Measurements from ENCODE around the gene CUL3. TPM values are rescaled to one million over a fixed set of nuclear protein-coding genes. Genes with fewer than 3 reads are reported as not detected.

CUL3 gene
- total and polyA plus RNA-seq, 5 donors, result 61.2 to 72.4 (median 65.3) TPM

DNA sequence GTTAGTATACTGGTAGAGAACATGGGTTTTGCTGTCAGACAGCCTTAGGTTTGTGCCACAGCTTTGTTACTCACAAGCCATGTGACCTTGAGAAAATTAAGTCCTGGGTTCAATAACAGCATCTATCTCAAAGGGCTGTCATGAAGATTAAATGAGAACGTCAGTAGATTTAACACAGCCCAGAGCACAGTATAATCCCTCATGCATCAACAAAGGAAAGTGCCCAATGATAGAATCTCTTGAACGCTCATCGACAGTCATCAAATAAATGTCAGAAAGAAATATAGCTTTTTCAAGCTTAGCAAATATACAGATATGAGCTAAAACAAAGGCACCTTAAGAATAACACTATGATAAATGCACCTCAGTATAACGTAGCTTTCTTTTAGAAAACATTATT is 22.3 kb downstream of the CUL3 start:
- no peak for ATAC-seq
- WGBS, result 81% methylated on average over 4 of the region's 4 CpGs

DNA sequence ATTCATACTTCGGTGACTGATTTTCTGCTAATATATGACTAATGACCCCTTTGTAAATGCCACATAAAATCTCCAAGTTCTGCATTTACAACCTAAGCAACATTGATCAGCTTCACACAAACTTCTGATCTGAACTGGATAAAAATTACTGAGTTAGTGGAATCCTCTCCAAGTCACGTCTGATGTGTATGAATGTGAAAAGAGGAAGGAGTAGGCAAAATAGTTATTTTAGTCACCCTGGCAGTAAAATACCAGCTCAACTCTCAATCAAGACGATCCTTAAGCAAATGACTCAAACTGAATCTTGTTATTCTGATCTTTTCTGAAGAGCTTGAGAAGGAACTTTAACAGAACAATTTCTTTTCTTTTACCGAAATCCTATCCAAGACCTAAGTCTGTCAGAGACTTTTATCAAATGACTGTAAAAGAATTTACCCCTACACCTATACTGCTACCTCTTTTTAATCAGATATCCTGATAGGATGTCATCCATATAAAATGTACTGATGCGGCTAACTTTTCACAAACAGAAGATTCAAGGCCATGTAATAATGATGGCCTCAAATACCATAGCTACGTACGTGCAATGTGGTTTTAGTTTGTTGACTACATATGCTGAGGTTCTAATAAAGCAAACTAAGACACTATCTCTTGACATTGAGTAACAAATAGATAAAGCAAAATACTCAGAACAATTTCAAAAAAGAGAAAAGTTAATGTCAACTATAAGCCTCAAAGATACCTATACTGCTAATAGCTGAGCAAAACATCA is 23.7 kb downstream of the CUL3 start:
- no peaks in the 10 kb centered on the region for H3K27me3 ChIP-seq (ENCODE audit: control insufficient read depth, insufficient read depth)
- no peak overlapping the region for H3K27ac ChIP-seq (ENCODE audit: low read length)
- intact Hi-C loops (cut with DNase I), result no loop called here
- H3K4me1 ChIP-seq (ENCODE audit: control insufficient read depth, insufficient read depth, low read length), result peaks cover 12% of the 10 kb centered on the region
- ATAC-seq, result no peak
- H3K9me3 ChIP-seq (ENCODE audit: control insufficient read depth, low read length), result no peaks in the 10 kb centered on the region
- WGBS, result 79% methylated on average over 7 of the region's 7 CpGs
- no peak for DNase-seq
- no peak overlapping the region for H3K4me3 ChIP-seq (ENCODE audit: low read length)

More for the DNA sequence above, 22.3 kb downstream of the CUL3 start:
- H3K27ac ChIP-seq (ENCODE audit: low read length), result no peak overlapping the region
- no peaks in the 10 kb centered on the region for H3K27me3 ChIP-seq (ENCODE audit: control insufficient read depth, insufficient read depth)
- no peaks in the 10 kb centered on the region for H3K9me3 ChIP-seq (ENCODE audit: control insufficient read depth, low read length)
- H3K4me3 ChIP-seq (ENCODE audit: low read length), result no peak overlapping the region
- intact Hi-C loops (cut with DNase I), result no loop called here
- DNase-seq, result no peak
- H3K4me1 ChIP-seq (ENCODE audit: control insufficient read depth, insufficient read depth, low read length), result peaks cover 12% of the 10 kb centered on the region

DNA sequence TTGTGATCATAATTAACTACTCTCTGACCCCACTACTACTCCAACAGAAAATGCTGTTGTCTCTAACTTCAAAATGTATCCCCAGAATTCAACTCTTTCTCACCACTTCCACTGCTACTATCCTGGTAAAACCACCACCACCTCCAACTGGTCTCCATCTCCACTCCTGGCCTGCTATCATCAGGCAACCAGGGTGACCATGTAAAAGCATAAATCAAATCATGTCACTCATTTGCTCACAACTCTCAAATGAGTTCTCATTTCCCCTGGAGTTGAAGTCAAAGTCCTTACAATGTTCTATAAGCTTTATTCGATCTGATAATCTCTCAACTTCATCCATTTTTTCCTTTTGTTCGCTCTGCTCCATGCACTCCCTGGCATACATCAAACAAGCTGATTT is 24.6 kb downstream of the CUL3 start:
- ATAC-seq, result no peak
- no peaks in the 10 kb centered on the region for H3K9me3 ChIP-seq (ENCODE audit: control insufficient read depth, low read length)
- intact Hi-C loops (cut with DNase I), result no loop called here
- H3K27ac ChIP-seq (ENCODE audit: low read length), result no peak overlapping the region
- no peak overlapping the region for H3K4me3 ChIP-seq (ENCODE audit: low read length)
- WGBS, result 94% methylated on average over 2 of the region's 2 CpGs
- no peaks in the 10 kb centered on the region for H3K27me3 ChIP-seq (ENCODE audit: control insufficient read depth, insufficient read depth)
- no peak for DNase-seq
- H3K4me1 ChIP-seq (ENCODE audit: control insufficient read depth, insufficient read depth, low read length), result peaks cover 12% of the 10 kb centered on the region

- Histone ChIP-seq H3K27me3 (ENCODE audit: control insufficient read depth, insufficient read depth) (no peaks in the 10 kb centered on the region), H3K27ac (ENCODE audit: low read length) (no peak overlapping the region), H3K9me3 (ENCODE audit: control insufficient read depth, low read length) (no peaks in the 10 kb centered on the region), H3K4me1 (ENCODE audit: control insufficient read depth, insufficient read depth, low read length) (peaks cover 7% of the 10 kb centered on the region), H3K4me3 (ENCODE audit: low read length) (no peak overlapping the region)
- ATAC-seq, result no peak
- WGBS, result 97% methylated on average over 2 of the region's 2 CpGs
- intact Hi-C loops (cut with DNase I), result no loop called here
- DNase-seq, result no peak
These were observed 27.6 kb downstream of the CUL3 start for GRCh38 chr2:224557610-224558009.

DNA sequence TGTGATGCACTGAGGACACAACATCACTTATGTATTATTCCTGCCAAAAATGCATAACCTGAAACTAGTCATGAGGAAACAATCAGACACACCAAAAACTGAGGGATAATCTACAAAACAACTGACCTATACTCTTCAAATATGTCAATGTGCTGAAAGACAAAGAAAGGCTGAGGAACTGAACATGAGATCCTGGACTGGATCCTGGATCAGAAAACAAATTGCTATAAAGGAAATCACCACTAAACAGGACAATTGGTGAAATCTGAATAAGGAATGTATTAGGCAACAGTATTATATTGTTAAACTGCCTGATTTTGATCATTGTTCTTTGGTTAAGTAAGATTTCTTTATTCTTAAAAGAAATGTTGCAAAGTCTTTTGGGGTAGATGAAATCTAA is 28.8 kb downstream of the CUL3 start:
- Histone ChIP-seq H3K4me3 (ENCODE audit: low read length) (no peak overlapping the region), H3K9me3 (ENCODE audit: control insufficient read depth, low read length) (no peaks in the 10 kb centered on the region), H3K27ac (ENCODE audit: low read length) (no peak overlapping the region), H3K27me3 (ENCODE audit: control insufficient read depth, insufficient read depth) (no peaks in the 10 kb centered on the region), H3K4me1 (ENCODE audit: control insufficient read depth, insufficient read depth, low read length) (peaks cover 7% of the 10 kb centered on the region)
- ATAC-seq (no peak), DNase-seq (no peak)
- intact Hi-C loops (cut with DNase I), result no loop called here

- no peak overlapping the region for H3K27ac ChIP-seq (ENCODE audit: low read length)
- DNase-seq (no peak), ATAC-seq (no peak)
- no peaks in the 10 kb centered on the region for H3K9me3 ChIP-seq (ENCODE audit: control insufficient read depth, low read length)
- peaks cover 7% of the 10 kb centered on the region for H3K4me1 ChIP-seq (ENCODE audit: control insufficient read depth, insufficient read depth, low read length)
- intact Hi-C loops (cut with DNase I), result no loop called here
- 90% methylated on average over 4 of the region's 4 CpGs for WGBS
- H3K27me3 ChIP-seq (ENCODE audit: control insufficient read depth, insufficient read depth), result no peaks in the 10 kb centered on the region
- H3K4me3 ChIP-seq (ENCODE audit: low read length), result no peak overlapping the region
These were observed 29.3 kb downstream of the CUL3 start for GRCh38 chr2:224555823-224556366.

DNA sequence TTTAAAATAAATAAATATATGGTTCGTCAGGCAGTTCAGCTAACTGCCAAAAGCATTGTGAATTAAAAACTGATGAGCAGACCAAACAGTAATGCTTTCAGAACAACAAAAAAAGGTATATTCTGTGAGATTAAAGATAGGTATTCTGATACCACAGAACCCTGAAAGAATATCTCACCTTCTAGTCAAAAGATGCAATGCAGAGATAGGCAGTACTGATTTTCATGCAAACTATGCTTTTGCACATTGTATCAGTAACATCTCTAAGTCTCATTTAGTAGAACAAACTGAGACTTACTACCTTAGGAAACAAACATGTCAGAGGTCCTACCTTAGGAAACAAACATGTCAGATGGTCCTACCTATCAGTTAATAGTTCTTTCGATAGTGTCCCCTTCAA is 32.4 kb downstream of the CUL3 start:
- WGBS, result 94% methylated on average over 2 of the region's 2 CpGs
- H3K4me1 ChIP-seq (ENCODE audit: control insufficient read depth, insufficient read depth, low read length), result peaks cover 4% of the 10 kb centered on the region

DNA sequence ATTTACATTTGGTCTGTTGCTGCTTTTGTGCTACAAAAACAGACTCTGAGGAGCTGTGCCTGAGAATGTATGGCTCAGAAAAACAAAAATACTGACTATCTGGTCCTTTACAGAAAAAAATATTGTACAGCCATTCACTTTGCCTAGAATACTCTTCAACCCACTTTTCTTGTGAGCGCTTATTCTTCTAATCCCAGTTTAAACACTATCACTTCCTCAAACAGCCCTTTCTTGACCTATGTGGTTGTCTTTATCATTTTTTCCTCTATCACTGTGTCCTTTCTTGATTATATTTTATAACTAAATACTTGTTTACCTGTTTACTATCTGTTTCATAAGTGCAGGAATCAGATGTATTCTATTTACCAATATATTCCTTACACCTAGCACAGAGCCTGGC is 33.5 kb downstream of the CUL3 start:
- no peak for ATAC-seq
- DNase-seq, result no peak
- 97% methylated on average over 1 of the region's 1 CpG for WGBS
- intact Hi-C loops (cut with DNase I), result no loop called here
- no peak overlapping the region for H3K4me3 ChIP-seq (ENCODE audit: low read length)
- no peaks in the 10 kb centered on the region for H3K9me3 ChIP-seq (ENCODE audit: control insufficient read depth, low read length)
- H3K27ac ChIP-seq (ENCODE audit: low read length), result no peak overlapping the region
- H3K4me1 ChIP-seq (ENCODE audit: control insufficient read depth, insufficient read depth, low read length), result peaks cover 5% of the 10 kb centered on the region
- H3K27me3 ChIP-seq (ENCODE audit: control insufficient read depth, insufficient read depth), result no peaks in the 10 kb centered on the region

More for the DNA sequence above, 32.4 kb downstream of the CUL3 start:
- DNase-seq (no peak), ATAC-seq (no peak)
- intact Hi-C loops (cut with DNase I), result no loop called here
- Histone ChIP-seq H3K27ac (ENCODE audit: low read length) (no peak overlapping the region), H3K27me3 (ENCODE audit: control insufficient read depth, insufficient read depth) (no peaks in the 10 kb centered on the region), H3K4me3 (ENCODE audit: low read length) (no peak overlapping the region), H3K9me3 (ENCODE audit: control insufficient read depth, low read length) (no peaks in the 10 kb centered on the region)

GRCh38 chr2:224546926-224547325 is 38.2 kb downstream of the CUL3 start:
- Histone ChIP-seq H3K4me3 (ENCODE audit: low read length) (no peak overlapping the region), H3K9me3 (ENCODE audit: control insufficient read depth, low read length) (no peaks in the 10 kb centered on the region), H3K27ac (ENCODE audit: low read length) (no peak overlapping the region), H3K4me1 (ENCODE audit: control insufficient read depth, insufficient read depth, low read length) (peaks cover 5% of the 10 kb centered on the region), H3K27me3 (ENCODE audit: control insufficient read depth, insufficient read depth) (no peaks in the 10 kb centered on the region)
- intact Hi-C loops (cut with DNase I), result no loop called here
- WGBS, result 52% methylated on average over 1 of the region's 1 CpG
- ATAC-seq (no peak), DNase-seq (no peak)

DNA sequence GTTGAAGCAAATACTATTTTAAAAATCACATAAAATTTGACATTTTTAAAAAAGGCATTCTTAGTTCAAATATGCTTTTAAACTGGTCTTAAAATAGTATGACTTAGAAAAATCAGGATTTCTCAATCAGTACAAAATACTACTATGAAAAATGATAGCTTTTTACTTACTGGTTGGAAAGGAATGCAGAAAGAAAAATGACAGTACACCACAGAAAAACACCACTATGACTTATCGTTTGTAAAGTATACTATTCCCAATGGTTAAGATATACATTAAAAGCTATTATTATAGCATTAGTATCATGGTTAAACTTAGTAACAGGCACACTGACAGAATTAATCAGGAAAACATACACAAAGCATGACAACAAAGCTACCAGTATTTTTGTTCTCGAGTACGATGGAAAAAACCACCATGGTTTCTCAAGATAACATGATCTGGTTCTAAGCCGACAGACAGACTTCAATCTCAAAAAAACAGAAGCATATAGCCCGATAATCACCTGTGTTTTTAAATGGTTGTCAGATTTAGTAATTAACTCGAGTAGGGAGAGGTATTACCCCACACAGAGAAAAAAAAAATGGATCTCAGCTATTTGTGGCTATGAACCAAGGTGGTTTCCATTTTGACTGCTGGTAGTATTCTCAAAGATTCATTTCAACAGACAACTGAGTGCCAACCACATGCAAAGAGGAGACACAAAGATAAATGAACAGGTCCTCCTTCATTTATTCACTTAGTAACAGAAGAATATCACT is 39.1 kb downstream of the CUL3 start:
- Histone ChIP-seq H3K9me3 (ENCODE audit: control insufficient read depth, low read length) (no peaks in the 10 kb centered on the region), H3K27me3 (ENCODE audit: control insufficient read depth, insufficient read depth) (no peaks in the 10 kb centered on the region), H3K4me1 (ENCODE audit: control insufficient read depth, insufficient read depth, low read length) (peaks cover 5% of the 10 kb centered on the region), H3K27ac (ENCODE audit: low read length) (no peak overlapping the region), H3K4me3 (ENCODE audit: low read length) (no peak overlapping the region)
- ATAC-seq (no peak), DNase-seq (no peak)
- intact Hi-C loops (cut with DNase I), result no loop called here
- WGBS, result 77% methylated on average over 6 of the region's 6 CpGs

DNA sequence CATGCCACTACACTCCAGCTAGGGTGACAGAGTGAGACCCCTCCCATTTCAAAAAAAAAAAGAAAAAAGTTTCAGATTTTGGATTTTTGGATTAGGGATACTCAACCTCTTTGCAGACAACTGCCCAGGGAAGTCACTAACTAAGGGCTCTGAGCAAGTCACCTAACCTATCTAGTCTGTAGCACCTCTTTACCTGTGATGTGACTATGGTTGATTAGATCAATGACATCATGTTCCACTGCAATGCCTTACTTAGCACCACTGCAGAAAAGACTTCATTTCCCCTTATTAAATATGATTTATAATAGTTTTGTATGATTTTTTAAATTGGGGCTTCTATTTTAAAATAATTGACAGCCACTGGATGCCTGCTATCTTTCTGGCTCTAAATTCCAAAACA is 41.2 kb downstream of the CUL3 start:
- H3K4me3 ChIP-seq (ENCODE audit: low read length), result no peak overlapping the region
- ATAC-seq, result no peak
- H3K9me3 ChIP-seq (ENCODE audit: control insufficient read depth, low read length), result no peaks in the 10 kb centered on the region
- DNase-seq, result no peak
- H3K27ac ChIP-seq (ENCODE audit: low read length), result no peak overlapping the region
- intact Hi-C loops (cut with DNase I), result no loop called here
- H3K27me3 ChIP-seq (ENCODE audit: control insufficient read depth, insufficient read depth), result no peaks in the 10 kb centered on the region
- peaks cover 5% of the 10 kb centered on the region for H3K4me1 ChIP-seq (ENCODE audit: control insufficient read depth, insufficient read depth, low read length)
